RWPE1 (cell line): Measurements from ENCODE around the gene PYGL.
A peak's percentile ranks its signal among the peaks of the same experiment; 100 is the strongest.
"Not testable (repeated sequence)": the region's sequence is repeated elsewhere in the genome, so short reads cannot be mapped to it uniquely, and the experiment has no call there.

Source experiments
- CTCF ChIA-PET: fragments of 350-600 bp; sonication (Branson Sonifier 250); formaldehyde crosslinking; extraction: SDS; loops from one replicate; lab custom pipeline; 2021; lab: Yijun Ruan, JAX
- POLR2A ChIA-PET: fragments of 400-600 bp; formaldehyde crosslinking; extraction: SDS; loops from one replicate; lab custom pipeline; 2020; ENCODE audit warnings: antibody characterized with exemption; ENCODE audit not compliant: low non-redundant PET; lab: Yijun Ruan, JAX
- DNase-seq: peaks from one replicate; pipeline ENCODE4 v3.0.0; 2012; ENCODE audit warnings: low spot score
- H3K27ac ChIP-seq: fragments of 450-650 bp; 2 replicates; pipeline ENCODE4 v1.5.1; 2017
- TF ChIP-seq, protein P1 (sequence below): fragments of 450-650 bp; conservative IDR thresholded peaks from 2 replicates; pipeline ENCODE4 v1.5.1; 2017; ENCODE audit warnings: low read depth, mild to moderate bottlenecking

Gene PYGL

DNA sequence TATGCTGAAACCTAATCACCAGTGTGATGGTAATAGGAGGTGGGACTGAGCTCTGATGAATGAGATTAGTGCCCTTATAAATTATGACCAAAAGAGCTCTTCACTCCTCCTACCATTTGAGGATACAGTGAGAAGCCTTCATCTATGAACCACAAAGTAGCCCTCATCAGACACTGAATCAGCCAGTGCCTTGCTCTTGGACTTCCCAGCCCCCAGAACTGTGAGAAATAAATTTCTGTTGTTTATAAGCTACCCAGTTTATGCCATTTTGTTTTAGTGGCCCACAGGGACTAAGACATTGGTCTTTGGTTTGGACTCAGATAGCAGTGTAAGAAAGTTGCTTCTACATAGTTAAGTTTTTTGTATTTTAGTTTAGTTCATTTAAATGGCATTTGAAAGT, 39.6 kb downstream of the PYGL start:
- ChIA-PET CTCF (interaction anchor here (0.5 to 0.7 kb wide), 3 partner anchors 38 to 116 kb away, joined by 3 to 4 read pairs (median 3); no protein-coding TSS in a partner anchor), POLR2A (no interaction called here)
- TF ChIP-seq, protein P1, sequence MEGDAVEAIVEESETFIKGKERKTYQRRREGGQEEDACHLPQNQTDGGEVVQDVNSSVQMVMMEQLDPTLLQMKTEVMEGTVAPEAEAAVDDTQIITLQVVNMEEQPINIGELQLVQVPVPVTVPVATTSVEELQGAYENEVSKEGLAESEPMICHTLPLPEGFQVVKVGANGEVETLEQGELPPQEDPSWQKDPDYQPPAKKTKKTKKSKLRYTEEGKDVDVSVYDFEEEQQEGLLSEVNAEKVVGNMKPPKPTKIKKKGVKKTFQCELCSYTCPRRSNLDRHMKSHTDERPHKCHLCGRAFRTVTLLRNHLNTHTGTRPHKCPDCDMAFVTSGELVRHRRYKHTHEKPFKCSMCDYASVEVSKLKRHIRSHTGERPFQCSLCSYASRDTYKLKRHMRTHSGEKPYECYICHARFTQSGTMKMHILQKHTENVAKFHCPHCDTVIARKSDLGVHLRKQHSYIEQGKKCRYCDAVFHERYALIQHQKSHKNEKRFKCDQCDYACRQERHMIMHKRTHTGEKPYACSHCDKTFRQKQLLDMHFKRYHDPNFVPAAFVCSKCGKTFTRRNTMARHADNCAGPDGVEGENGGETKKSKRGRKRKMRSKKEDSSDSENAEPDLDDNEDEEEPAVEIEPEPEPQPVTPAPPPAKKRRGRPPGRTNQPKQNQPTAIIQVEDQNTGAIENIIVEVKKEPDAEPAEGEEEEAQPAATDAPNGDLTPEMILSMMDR: no peak
- H3K27ac ChIP-seq: no peak overlapping the region
- DNase-seq: no peak

GRCh38 chr14:50901361-50901760, 42.9 kb downstream of the PYGL start:
- DNase-seq: no peak
- POLR2A ChIA-PET: no interaction called here
- CTCF ChIA-PET: no interaction called here
- no peak overlapping the region for H3K27ac ChIP-seq
- TF ChIP-seq, protein P1: no peak

DNA sequence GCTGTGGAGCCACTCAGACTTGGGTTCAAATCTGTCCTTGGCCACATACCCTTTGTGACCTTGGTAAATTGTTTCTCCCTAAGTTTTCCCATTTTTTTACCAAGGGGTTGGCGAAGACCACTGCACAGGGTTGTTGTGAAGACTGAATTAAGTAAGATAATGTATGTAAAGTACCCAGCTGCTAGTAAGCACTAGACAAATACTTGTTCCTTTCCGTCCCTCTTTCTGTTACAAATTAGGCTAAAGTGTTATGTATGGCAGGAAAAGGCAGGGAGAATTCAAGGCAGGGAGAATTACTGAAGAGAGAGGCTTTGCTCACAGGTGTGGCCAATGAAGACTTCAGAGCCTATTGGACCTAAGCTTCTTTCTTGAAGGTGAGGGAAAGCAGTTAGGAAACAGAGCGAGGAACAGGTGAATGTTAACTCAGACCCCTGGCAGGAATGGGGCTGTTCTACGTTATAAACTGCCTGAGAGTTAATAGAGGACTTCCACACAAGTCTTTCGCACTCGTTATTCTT, 46.6 kb downstream of the PYGL start:
- no peak overlapping the region for H3K27ac ChIP-seq
- DNase-seq: no peak
- POLR2A ChIA-PET: no interaction called here
- CTCF ChIA-PET: no interaction called here
- TF ChIP-seq, protein P1: no peak

DNA sequence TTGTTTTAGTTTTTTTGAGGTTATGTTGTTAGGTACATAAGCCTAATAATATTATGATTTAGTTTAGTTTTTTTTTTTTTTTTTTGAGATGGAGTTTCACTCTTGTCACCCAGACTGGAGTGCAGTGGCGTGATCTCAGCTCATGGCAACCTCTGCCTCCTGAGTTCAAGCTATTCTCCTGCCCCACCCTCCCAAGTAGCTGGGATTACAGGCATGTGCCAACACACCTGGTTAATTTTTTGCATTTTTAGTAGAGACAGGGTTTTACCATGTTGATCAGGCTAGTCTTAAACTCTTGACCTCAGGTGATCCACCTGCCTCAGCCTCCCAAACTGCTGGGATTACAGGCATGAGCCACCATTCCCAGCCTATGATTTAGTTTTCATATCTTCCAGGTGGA, 47.3 kb downstream of the PYGL start:
- peak overlapping the region; percentile 68; the same call in 1 of the 2 replicates for H3K27ac ChIP-seq
- POLR2A ChIA-PET, CTCF ChIA-PET, DNase-seq: not testable (repeated sequence)

DNA sequence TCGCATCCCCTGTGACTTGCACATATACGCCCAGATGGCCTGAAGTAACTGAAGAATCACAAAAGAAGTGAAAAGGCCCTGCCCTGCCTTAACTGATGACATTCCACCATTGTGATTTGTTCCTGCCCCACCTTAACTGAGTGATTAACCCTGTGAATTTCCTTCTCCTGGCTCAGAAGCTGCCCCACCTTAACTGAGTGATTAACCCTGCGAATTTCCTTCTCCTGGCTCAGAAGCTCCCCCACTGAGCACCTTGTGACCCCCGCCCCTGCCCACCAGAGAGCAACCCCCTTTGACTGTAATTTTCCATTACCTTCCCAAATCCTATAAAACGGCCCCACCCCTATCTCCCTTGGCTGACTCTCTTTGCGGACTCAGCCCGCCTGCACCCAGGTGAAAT, 47.9 kb downstream of the PYGL start:
- POLR2A ChIA-PET, CTCF ChIA-PET, DNase-seq: not testable (repeated sequence)
- H3K27ac ChIP-seq: peak overlapping the region; percentile 68

DNA sequence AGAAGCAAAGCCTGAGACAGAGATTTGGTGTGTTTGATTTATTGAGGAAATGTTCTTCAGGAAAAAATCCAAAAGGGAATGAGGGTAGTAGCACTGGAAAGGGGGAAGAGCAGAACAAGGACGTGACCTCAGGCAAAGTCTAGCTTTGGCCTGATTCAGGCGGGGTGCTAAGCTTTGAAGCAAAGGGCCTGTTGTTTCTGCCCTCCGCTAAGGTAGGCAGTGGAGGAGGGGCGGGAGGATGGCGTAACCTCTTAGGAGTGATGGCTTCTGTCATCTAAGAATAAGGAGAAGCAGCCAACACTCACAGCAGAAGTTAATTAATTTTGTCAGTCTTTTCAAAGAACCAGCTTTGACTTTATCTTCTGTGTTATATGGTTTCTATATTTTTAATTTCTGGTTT, 52.0 kb downstream of the PYGL start:
- no peak for DNase-seq
- CTCF ChIA-PET: no interaction called here
- TF ChIP-seq, protein P1: no peak
- H3K27ac ChIP-seq: no peak overlapping the region
- POLR2A ChIA-PET: no interaction called here

DNA sequence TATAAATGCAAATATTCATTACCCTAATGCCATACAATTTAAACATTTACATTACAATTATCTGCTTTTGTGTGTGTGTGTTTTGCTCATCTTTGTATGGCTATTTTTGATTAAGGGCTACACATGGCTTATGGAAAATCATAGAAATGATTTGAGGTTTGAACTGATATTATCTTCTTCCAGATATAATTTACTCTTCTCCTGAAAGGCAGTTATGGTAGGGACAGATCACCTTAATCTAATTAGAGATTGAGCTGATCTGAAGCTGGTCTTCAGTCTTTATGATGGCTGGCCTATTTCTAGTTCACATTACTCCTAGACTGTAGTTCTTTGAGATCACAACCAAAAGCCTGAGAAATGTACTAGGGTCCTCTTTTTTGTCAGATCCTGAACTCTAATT, 56.8 kb downstream of the PYGL start:
- no peak overlapping the region for H3K27ac ChIP-seq
- CTCF ChIA-PET: no interaction called here
- TF ChIP-seq, protein P1: no peak
- POLR2A ChIA-PET: no interaction called here
- DNase-seq: no peak

DNA sequence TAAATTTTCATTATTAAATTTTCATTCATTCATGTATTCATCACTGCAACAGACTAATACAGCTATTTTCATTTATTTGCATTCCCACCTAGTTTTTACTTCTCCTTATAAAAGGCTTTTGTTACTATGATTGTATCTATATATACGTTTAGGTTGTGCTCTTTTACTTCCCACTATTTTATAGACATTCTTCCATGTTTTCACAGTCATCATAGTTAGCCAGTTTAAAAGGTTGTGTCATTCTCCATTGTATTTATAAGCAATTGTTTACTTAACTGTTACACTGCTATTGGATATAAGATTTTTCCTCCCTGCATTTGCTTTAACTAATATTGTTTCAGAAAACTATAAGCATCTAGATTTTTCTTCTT, 60.5 kb downstream of the PYGL start:
- TF ChIP-seq, protein P1: no peak
- ChIA-PET POLR2A (no interaction called here), CTCF (no interaction called here)
- no peak for DNase-seq
- no peak overlapping the region for H3K27ac ChIP-seq
